Cardiac fibroblast (primary cell): ENCODE results near the gene MEIS3.
A peak's percentile ranks its signal among the peaks of the same experiment; 100 is the strongest.
"Not testable (repeated sequence)": the region's sequence is repeated elsewhere in the genome, so short reads cannot be mapped to it uniquely, and the experiment has no call there.

Experiments
- DNase-seq, 2 donors: peaks; one replicate each; pipeline versions ENCODE4 v3.0.0 to v3.0.0-alpha.2; 2010; ENCODE audit warnings: low read depth in 2 of 2
- H3K4me3 ChIP-seq, 2 donors: replicated peaks in 1 of 2; 1 replicate in 1 of 2; 2 replicates in 1 of 2; pipeline ENCODE4 v1.5.1; 2011; ENCODE audit warnings: low read depth in 2 of 2, low read length in 2 of 2, mild to moderate bottlenecking in 2 of 2, moderate library complexity in 1 of 2
- TF ChIP-seq, protein P1 (sequence below): IDR thresholded peaks from one replicate; pipeline ENCODE4 v1.5.1; 2011; ENCODE audit warnings: low read depth, mild to moderate bottlenecking, low read length, inconsistent platforms

MEIS3 gene

DNA sequence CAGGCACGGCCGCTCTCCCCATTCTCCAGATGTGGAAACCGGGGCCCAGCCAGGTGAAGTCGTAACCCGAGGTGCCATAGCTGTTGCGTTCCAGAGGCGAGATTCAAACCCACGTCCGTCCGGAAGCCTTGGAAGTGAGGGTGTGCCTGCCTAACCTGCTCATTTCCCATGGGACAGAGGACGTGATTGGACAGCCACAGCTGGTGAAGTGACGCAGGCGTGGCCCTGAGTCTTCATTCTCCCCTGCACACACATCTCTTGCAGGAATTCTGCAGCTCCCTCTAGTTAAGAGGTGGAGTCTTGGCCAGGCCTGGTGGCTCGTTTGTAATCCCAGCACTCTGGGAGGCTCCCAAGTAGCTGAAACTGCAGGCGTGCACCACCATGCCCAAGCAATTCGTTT, 16.8 kb downstream of the MEIS3 start:
- no peak overlapping the region for H3K4me3 ChIP-seq
- no peak for DNase-seq
- TF ChIP-seq, protein P1, sequence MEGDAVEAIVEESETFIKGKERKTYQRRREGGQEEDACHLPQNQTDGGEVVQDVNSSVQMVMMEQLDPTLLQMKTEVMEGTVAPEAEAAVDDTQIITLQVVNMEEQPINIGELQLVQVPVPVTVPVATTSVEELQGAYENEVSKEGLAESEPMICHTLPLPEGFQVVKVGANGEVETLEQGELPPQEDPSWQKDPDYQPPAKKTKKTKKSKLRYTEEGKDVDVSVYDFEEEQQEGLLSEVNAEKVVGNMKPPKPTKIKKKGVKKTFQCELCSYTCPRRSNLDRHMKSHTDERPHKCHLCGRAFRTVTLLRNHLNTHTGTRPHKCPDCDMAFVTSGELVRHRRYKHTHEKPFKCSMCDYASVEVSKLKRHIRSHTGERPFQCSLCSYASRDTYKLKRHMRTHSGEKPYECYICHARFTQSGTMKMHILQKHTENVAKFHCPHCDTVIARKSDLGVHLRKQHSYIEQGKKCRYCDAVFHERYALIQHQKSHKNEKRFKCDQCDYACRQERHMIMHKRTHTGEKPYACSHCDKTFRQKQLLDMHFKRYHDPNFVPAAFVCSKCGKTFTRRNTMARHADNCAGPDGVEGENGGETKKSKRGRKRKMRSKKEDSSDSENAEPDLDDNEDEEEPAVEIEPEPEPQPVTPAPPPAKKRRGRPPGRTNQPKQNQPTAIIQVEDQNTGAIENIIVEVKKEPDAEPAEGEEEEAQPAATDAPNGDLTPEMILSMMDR: no peak

DNA sequence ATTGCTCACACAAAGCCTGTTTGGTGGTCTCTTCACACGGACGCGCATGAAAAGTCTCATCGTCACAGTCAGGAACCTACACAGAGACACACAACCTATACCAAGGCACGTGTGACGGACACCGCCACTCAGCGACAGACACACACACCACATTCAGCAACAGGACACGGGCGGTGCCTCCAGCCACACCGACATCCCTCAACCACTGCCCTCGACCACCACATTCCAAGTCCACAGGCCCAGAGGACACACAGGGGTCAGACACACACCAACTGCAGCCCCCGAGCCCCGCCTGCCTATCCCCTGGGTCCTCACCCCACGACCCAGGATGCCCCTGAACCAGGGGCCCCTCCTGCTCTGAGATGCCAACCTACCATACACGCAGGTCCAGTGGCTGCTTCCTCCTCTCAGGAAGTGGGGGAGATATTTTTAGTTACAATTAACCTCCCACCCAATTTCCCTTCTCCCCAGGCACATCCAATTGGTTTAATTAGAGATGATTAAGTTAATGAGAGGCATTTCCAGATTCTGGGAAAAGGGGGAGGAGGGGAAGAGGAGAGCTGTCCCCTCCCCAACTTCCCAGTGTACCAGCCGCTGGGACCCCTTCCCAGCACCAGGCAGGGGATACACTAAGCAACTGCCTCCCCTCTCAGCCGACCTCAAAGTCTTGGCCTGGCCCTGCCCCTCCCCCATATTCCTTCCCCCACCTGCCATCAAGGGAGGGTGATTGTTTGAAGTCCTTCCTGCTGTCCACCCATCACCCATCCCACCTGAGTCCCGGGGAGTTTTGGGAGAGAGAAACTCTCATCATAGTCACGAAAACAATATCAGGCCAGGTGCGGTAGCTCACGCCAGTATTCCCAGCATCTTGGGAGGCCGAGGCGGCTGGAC, 20.4 kb downstream of the MEIS3 start:
- TF ChIP-seq, protein P1: no peak
- H3K4me3 ChIP-seq: no peak overlapping the region
- no peak for DNase-seq

DNA sequence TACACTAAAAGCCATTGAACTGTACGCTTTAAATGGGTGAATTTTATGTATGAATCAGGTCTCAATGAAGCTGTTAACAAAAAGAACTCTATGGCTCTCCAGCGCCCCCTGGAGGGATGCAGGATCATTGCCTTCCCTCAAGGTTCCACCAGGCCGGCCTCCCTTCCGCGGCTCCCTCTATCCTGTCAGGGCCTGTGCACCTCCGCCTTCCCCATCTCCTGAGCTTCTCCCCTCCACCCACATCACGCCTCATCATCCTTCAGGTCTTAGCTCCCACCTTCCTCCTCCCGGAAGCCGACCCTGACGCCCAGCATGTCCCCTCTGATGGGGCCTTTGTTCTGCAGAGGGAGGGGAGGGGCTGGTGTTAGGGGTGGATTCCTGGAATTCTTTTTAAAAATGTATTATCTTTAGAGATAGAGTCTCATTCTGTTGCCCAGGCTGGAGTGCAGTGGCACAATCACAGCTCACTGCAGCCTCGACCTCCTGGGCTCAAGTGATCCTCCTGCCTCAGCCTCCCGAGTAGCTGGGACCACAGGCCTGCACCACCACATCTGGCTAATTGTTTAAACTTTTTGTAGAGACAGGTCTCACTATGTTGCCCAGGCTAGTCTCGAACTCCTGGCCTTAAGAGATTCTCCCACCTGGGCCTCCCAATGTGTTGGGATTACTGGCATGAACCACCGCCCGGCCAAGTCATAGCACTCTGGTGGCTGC, 27.7 kb downstream of the MEIS3 start:
- TF ChIP-seq, protein P1: peak; percentile 93
- no peak overlapping the region for H3K4me3 ChIP-seq
- peak; percentile 78 to 84 for DNase-seq

DNA sequence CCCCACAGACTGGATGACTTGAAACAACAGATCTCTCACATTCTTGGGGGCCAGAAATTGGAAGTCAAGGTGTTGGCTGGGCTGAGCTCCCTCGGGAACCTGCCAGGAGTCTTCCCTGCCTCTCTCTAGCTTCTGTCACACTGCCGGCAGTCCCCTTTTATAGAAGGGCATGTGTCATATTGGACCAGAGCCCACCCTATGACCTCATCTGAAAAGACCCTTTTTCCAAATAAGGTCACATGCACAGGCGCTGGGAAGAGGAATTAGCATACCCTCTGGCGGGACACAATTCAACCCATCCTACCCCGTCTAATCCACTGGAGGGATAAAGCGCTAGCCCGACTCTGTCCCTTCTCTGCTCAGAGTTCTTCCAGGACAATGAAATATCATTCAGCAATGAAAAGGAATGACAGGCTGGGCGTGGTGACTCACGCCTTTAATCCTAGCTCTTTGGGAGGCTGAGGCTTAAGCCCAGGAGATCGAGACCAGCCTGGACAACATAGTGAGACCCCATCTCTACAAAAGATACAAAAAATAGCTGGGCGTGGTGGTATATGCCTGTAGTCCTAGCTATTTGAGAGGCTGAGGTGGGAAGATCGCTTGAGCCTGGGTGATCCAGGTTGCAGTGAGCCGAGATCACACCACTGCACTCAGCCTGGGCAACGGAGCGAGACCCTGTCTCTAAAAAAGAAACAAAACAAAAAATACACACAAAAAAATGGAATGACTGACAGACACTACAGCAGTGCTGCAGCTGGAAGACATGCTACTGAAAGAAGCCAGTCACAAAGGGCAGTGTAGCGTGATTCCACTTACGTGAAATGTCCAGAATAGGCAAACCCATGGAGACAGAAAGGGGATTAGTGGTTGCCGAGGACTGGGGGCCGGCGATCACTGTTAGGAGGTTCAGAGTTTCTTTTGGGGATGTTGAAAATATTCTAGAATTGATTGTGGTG, 28.5 kb downstream of the MEIS3 start:
- TF ChIP-seq, protein P1: no peak
- no peak overlapping the region for H3K4me3 ChIP-seq
- no peak for DNase-seq

DNA sequence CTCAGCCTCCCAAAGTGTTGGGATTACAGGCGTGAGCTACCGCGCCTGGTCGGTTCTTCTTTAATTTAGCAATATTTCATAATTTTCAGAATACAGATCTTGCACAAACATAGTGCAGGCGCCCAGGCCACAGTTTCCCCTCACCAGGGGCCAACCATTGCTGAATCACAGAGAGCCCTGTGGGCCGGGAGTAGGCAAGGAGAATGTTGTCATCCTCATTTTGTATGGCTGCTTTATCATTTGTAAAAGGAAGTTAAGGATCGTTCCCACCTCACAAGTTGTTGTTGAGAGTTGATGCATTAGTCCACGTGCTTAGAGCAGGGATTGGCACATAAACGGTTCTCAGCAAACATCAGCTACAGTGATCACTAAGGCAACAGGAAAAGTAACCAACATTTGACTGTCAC, 30.2 kb downstream of the MEIS3 start:
- H3K4me3 ChIP-seq: no peak overlapping the region
- TF ChIP-seq, protein P1: no peak
- peak in 1 of 2 donors; percentile 20 for DNase-seq

DNA sequence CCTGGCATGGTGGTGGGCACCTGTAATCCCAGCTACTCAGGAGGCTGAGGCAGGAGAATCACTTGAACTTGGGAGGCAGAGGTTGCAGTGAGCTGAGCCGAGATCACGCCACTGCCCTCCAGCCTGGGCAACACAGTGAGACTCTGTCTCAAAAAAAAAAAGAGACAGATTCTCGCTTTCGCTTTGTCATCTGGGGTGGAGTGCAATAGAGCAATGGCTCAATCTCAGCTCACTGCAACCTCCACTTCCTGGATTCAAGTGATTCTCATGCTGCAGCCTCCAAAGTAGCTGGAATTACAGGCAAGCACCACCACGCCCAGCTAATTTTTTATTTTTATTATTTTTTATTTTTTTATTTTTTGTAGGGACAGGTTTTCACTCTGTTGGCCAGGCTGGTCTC, 30.6 kb downstream of the MEIS3 start:
- not testable (repeated sequence) for DNase-seq, H3K4me3 ChIP-seq

DNA sequence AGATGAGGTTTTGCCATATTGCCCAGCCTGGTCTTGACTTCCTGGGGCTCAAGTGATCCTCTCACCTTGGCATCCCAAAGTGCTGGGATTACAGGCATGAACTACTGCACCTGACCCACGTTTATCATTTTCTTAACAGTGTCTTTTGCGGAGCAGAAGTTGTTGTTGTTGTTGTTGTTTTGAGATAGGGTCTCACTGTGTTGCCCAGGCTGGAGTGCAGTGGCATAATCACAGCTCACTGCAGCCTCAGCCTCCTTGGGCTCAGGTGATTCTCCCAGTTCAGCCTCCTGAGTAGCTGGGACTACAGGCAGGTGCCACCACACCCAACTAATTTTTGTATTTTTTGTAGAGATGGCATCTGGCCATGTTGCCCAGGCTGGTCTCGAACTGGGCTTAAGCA, 31.7 kb downstream of the MEIS3 start:
- DNase-seq, H3K4me3 ChIP-seq: not testable (repeated sequence)

DNA sequence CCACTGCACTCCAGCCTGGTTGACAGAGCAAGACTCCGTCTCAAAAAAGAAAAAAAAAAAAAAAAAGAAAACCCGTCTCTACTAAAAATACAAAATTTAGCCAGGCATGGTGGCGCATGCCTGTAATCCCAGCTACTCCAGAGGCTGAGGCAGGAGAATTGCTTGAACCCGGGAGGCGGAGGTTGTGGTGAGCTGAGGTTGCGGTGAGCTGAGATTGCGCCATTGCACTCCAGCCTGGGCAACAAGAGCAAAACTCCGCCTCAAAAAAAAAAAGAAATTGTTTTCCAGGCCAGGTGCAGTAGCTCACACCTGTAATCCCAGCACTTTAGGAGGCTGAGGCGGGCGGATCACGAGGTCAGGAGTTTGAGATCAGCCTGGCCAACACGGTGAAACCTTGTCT, 32.7 kb downstream of the MEIS3 start:
- DNase-seq, H3K4me3 ChIP-seq: not testable (repeated sequence)

DNA sequence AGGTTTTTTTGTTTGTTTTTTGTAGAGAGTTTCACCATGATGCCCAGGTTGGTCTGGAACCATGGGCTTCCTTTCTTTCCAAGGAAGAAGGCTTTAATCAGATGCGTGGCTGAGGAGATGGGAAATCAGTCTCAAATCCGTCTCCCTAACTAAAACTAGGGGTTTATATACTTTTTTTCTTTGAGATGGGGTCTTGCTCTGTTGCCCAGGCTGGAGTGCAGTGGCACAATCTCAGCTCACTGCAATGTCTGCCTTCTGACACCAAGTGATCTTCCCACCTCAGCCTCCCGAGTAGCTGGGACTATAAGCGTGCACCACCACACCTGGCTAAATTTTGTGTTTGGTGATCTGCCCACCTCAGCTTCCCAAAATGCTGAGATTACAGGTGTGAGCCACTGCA, 34.8 kb downstream of the MEIS3 start:
- not testable (repeated sequence) for H3K4me3 ChIP-seq, DNase-seq

DNA sequence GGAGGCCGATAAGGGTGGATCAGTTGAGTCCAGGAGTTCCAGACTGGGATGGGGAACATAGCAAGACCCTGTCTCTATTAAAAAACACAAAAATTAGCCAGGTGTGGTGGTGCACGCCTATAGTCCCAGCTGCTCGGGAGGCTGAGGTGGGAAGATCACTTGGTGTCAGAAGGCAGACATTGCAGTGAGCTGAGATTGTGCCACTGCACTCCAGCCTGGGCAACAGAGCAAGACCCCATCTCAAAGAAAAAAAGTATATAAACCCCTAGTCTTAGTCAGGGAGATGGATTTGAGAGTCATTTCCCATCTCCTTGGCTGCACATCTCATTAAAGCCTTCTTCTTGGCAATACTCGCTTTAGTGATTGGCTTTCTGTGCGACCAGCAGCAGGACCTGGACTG, 35.4 kb downstream of the MEIS3 start:
- DNase-seq, H3K4me3 ChIP-seq: not testable (repeated sequence)
